HCT116 (cell line): Measurements from ENCODE around the gene TFCP2. TPM values are rescaled to one million over a fixed set of nuclear protein-coding genes. Genes with fewer than 3 reads are reported as not detected.

Source experiments
- ATAC-seq: fragments of 200-7000 bp; cut with Tn5 transposase; 2 replicates; pipeline ENCODE4 v1.9.1; 2020; ENCODE audit warnings: mild to moderate bottlenecking, moderate library complexity
- BruUV-seq: library from RNA; stranded (reverse); fragments of 400-500 nt; replicated peaks from 2 replicates; lab custom pipeline; 2021; lab: Mats Ljungman, UMichigan
- CTCF ChIA-PET: fragments of 300-600 bp; sonication (Branson Sonifier 250); formaldehyde crosslinking; loops from one replicate; lab custom pipeline; 2021; ENCODE audit warnings: antibody characterized with exemption; lab: Charles Lee
- POLR2A ChIA-PET: fragments of 300-600, 350-600 bp; sonication (Branson Sonifier 250); formaldehyde crosslinking; loops from one replicate; lab custom pipeline; 2021; ENCODE audit warnings: antibody characterized with exemption; lab: Charles Lee
- RAD21 ChIA-PET, 2 experiments: fragments of 300-600 bp; sonication (Branson Sonifier 250); formaldehyde crosslinking; loops; one replicate each; lab custom pipeline; 2023; ENCODE audit warnings: low total read pairs in 2 of 2; ENCODE audit not compliant: uncharacterized antibody in 2 of 2, unreplicated experiment in 2 of 2, low non-redundant PET in 1 of 2; lab: Charles Lee
- DNase-seq: peaks from one replicate; pipeline ENCODE4 v3.0.0-alpha.2; 2010; ENCODE audit warnings: low read depth, low spot score
- H2AFZ ChIP-seq: fragments of 200-600 bp; shearing (Covaris generic), sonication (generic); 2 replicates; pipeline ENCODE4 v1.6.1; 2017; ENCODE audit warnings: low read depth, mixed run types, mixed read lengths, antibody characterized with exemption, low read length; ENCODE audit not compliant: poor library complexity, severe bottlenecking
- H3K27ac ChIP-seq: 2 replicates; pipeline ENCODE4 v1.5.1; 2012; ENCODE audit warnings: low read depth, low read length
- H3K27me3 ChIP-seq: fragments of 200-600 bp; sonication (generic); 2 replicates; pipeline ENCODE4 v1.6.1; 2016; ENCODE audit warnings: mixed run types, low read length, mixed read lengths; ENCODE audit not compliant: insufficient read depth
- H3K36me3 ChIP-seq, 2 experiments: fragments of 200-500 bp in 1 of 2; fragments of 200-600 bp in 1 of 2; sonication (Bioruptor generic) in 1 of 2; sonication (generic) in 1 of 2; 2 replicates each; pipeline versions ENCODE4 v1.5.1 to v1.6.1; 2014 to 2016; ENCODE audit warnings: low read length in 2 of 2, inconsistent platforms in 1 of 2, mixed read lengths in 1 of 2, mixed run types in 1 of 2; ENCODE audit not compliant: insufficient read depth in 2 of 2, control insufficient read depth in 1 of 2
- H3K4me1 ChIP-seq, 2 experiments: fragments of 200-600 bp in 1 of 2; sonication (generic) in 1 of 2; 2 replicates each; pipeline versions ENCODE4 v1.5.1 to v1.6.1; 2012 to 2017; ENCODE audit warnings: low read length in 2 of 2, inconsistent platforms in 1 of 2, mild to moderate bottlenecking in 1 of 2, mixed read lengths in 1 of 2, mixed run types in 1 of 2, moderate library complexity in 1 of 2; ENCODE audit not compliant: insufficient read depth in 2 of 2, control insufficient read depth in 1 of 2
- H3K4me2 ChIP-seq: fragments of 200-600 bp; sonication (generic); 2 replicates; pipeline ENCODE4 v1.6.1; 2017; ENCODE audit warnings: mixed run types, low read length, mixed read lengths
- H3K4me3 ChIP-seq, 2 experiments: fragments of 200-600 bp in 1 of 2; sonication (generic) in 1 of 2; replicated peaks in 1 of 2; 2 replicates each; pipeline ENCODE4 v1.5.1; 2011 to 2016; ENCODE audit warnings: low read length in 2 of 2, control low read depth in 1 of 2, low read depth in 1 of 2, mild to moderate bottlenecking in 1 of 2, mixed read lengths in 1 of 2, mixed run types in 1 of 2
- H3K79me2 ChIP-seq: fragments of 200-600 bp; sonication (generic); 2 replicates; pipeline ENCODE4 v1.6.1; 2017; ENCODE audit warnings: mild to moderate bottlenecking, mixed run types, low read length, moderate library complexity, mixed read lengths; ENCODE audit not compliant: insufficient read depth
- H3K9ac ChIP-seq: fragments of 200-600 bp; sonication (generic); 2 replicates; pipeline ENCODE4 v1.6.1; 2016; ENCODE audit warnings: low read length, mixed read lengths
- H3K9me2 ChIP-seq: fragments of 200-600 bp; sonication (generic), shearing (Covaris generic); 2 replicates; pipeline ENCODE4 v1.6.1; 2017; ENCODE audit warnings: mixed run types, mild to moderate bottlenecking, moderate library complexity; ENCODE audit not compliant: insufficient read depth
- H3K9me3 ChIP-seq, 2 experiments: fragments of 200-500 bp in 1 of 2; fragments of 200-600 bp in 1 of 2; sonication (Bioruptor generic) in 1 of 2; sonication (generic) in 1 of 2; 2 replicates each; pipeline ENCODE4 v1.6.1; 2014 to 2017; ENCODE audit warnings: low read length in 2 of 2, mixed read lengths in 2 of 2, inconsistent platforms in 1 of 2, low read depth in 1 of 2, mild to moderate bottlenecking in 1 of 2, mixed run types in 1 of 2, moderate library complexity in 1 of 2; ENCODE audit not compliant: control insufficient read depth in 1 of 2, insufficient read depth in 1 of 2
- H4K20me1 ChIP-seq: fragments of 200-600 bp; sonication (generic), shearing (Covaris generic); 2 replicates; pipeline ENCODE4 v1.6.1; 2017; ENCODE audit warnings: mixed run types, mild to moderate bottlenecking, moderate library complexity; ENCODE audit not compliant: insufficient read depth
- CTCF ChIP-seq, 3 experiments: fragments of 200-600 bp in 1 of 3; sonication (generic) in 1 of 3; IDR thresholded peaks in 2 of 3; conservative IDR thresholded peaks in 1 of 3; 2 replicates each; pipeline ENCODE4 v1.5.1; 2012 to 2017; ENCODE audit warnings: low read depth in 2 of 3, low read length in 2 of 3, antibody characterized with exemption in 1 of 3, borderline replicate concordance in 1 of 3, control low read depth in 1 of 3, mild to moderate bottlenecking in 1 of 3, mixed read lengths in 1 of 3, mixed run types in 1 of 3, moderate library complexity in 1 of 3; ENCODE audit not compliant: insufficient read depth in 1 of 3
- EZH2 ChIP-seq: fragments of 200-600 bp; sonication (generic); IDR thresholded peaks from 2 replicates; pipeline ENCODE4 v1.6.1; 2017; ENCODE audit warnings: antibody characterized with exemption, mixed run types
- EZH2phosphoT487 ChIP-seq: fragments of 200-600 bp; IDR thresholded peaks from 2 replicates; pipeline ENCODE4 v1.6.1; 2018; ENCODE audit warnings: antibody characterized with exemption, borderline replicate concordance
- FOSL1 ChIP-seq: IDR thresholded peaks from 2 replicates; pipeline ENCODE4 v1.6.1; 2012; ENCODE audit warnings: low read depth
- SP1 ChIP-seq: IDR thresholded peaks from 2 replicates; pipeline ENCODE4 v1.6.1; 2012; ENCODE audit warnings: low read depth
- SRF ChIP-seq: IDR thresholded peaks from 2 replicates; pipeline ENCODE4 v1.6.1; 2012; ENCODE audit warnings: low read depth
- YY1 ChIP-seq: IDR thresholded peaks from 2 replicates; pipeline ENCODE4 v1.6.1; 2011; ENCODE audit warnings: low read length, low read depth, moderate library complexity, mild to moderate bottlenecking; ENCODE audit not compliant: insufficient replicate concordance; ENCODE audit errors: extremely low read depth
- ZBTB33 ChIP-seq: IDR thresholded peaks from 2 replicates; pipeline ENCODE4 v1.6.1; 2011; ENCODE audit warnings: mild to moderate bottlenecking, low read length, moderate library complexity; ENCODE audit not compliant: insufficient replicate concordance; ENCODE audit errors: extremely low read depth
- ZFX ChIP-seq: fragments of 450-650 bp; IDR thresholded peaks from 2 replicates; pipeline ENCODE4 v1.6.1; 2017
- ZNF274 ChIP-seq: fragments of 200-500 bp; sonication (Bioruptor generic); IDR thresholded peaks from 2 replicates; pipeline ENCODE4 v1.6.1; 2014; ENCODE audit warnings: mild to moderate bottlenecking, low read depth, low read length, inconsistent platforms
- intact Hi-C: fragments of 100-400 bp; cut with micrococcal nuclease; formaldehyde crosslinking; loops from 2 replicates; pipeline ENCODE4 v1.10.0; 2022
- total RNA-seq: library from RNA; stranded (reverse); gene quantifications from one replicate; pipeline ENCODE4 v1.2.1, GENCODE V29; 2021; ENCODE audit not compliant: unreplicated experiment

Gene TFCP2
- total RNA-seq, 1 experiment from 2014 or later, result 31.6 TPM

- ChIA-PET RAD21 (no interaction called here), POLR2A (no interaction called here), CTCF (no interaction called here)
- H3K27ac ChIP-seq, result no peak overlapping the region
- H3K36me3 ChIP-seq, result peaks cover 44 to 47% of the 10 kb centered on the region in 2 experiments
- no peaks in the 10 kb centered on the region for H4K20me1 ChIP-seq
- no peaks in the 10 kb centered on the region for H3K4me1 ChIP-seq
- intact Hi-C loops, result no loop called here
- H3K27me3 ChIP-seq, result no peaks in the 10 kb centered on the region
- H3K4me2 ChIP-seq, result no peak overlapping the region
- TF ChIP-seq YY1, result no peak
- BruUV-seq, result no TSS peak
- H3K79me2 ChIP-seq, result no peaks in the 10 kb centered on the region
- no peak overlapping the region for H2AFZ ChIP-seq
- no peaks in the 10 kb centered on the region for H3K9me3 ChIP-seq
- no peak overlapping the region for H3K9ac ChIP-seq
- H3K4me3 ChIP-seq, result no peak overlapping the region
- DNase-seq, result no peak
- no peaks in the 10 kb centered on the region for H3K9me2 ChIP-seq
- no peak for ATAC-seq
These were observed 69.0 kb downstream of the TFCP2 start for GRCh38 chr12:51103977-51104376.

DNA sequence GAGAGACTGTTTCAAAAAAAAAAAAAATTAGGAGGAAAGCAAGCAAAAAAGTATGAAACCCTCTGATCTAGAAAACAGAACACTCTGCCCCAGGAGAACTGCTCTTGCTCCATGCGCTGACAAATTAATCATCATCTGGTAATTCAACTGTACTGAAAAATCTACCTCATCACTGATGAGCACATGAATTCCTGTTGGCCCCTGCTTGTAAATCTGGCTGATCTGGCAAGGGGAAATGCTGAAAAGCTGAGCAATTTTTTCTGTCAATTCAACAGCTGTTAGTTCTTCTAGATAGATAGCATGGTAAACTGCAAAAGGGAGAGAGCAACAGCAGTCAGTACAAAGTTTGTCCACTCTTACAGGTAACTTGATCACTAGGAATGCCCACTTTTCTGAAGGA lies 74.3 kb downstream of the TFCP2 start:
- Histone ChIP-seq H3K4me1 (no peaks in the 10 kb centered on the region), H3K79me2 (no peaks in the 10 kb centered on the region), H3K27ac (no peak overlapping the region), H4K20me1 (no peaks in the 10 kb centered on the region), H2AFZ (no peak overlapping the region), H3K9me2 (no peaks in the 10 kb centered on the region), H3K9me3 (no peaks in the 10 kb centered on the region), H3K9ac (no peak overlapping the region), H3K4me2 (no peak overlapping the region), H3K27me3 (no peaks in the 10 kb centered on the region), H3K4me3 (no peak overlapping the region), H3K36me3 (peaks cover 41 to 50% of the 10 kb centered on the region in 2 experiments; a peak in 3 of 4 replicates)
- DNase-seq (no peak), ATAC-seq (no peak)
- BruUV-seq, result no TSS peak
- intact Hi-C loops, result no loop called here
- RAD21 ChIA-PET, result no interaction called here
- POLR2A ChIA-PET, result no interaction called here
- TF ChIP-seq SRF (no peak), FOSL1 (no peak), EZH2 (no peak), ZNF274 (no peak), EZH2phosphoT487 (no peak), SP1 (no peak), ZBTB33 (no peak), ZFX (no peak), CTCF (IDR thresholded peaks at IDR 0.05 in 2 of 3, conservative IDR thresholded peaks at IDR 0.05 in 1 of 3; ENCODE audit: borderline replicate concordance in 1 of 3, insufficient read depth in 1 of 3, low read depth in 2 of 3, low read length in 2 of 3) (no peak)
- CTCF ChIA-PET, result no interaction called here
